ENCODE results near the gene CCDC18.

DNA sequence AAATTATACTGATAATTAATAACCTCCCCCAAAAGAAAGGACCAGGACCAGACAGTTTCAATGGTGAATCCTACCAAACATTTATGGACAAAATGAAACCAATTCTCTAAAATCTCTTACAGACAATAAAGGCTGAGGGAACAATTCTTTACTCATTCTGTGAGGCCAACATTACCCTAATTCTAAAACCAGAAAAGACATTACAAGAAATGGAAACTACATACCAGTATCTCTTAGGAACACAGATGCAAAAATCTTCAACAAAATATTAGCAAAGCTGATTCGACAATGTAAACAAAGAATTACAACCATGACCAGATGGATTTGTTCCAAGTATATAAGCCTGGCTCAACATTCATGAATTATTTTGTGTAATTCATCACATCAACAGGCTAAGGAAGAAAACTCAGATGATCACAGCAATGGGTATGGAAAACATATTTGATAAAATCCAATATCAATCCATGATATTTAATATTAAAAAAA, 8.9 kb upstream of the CCDC18 start:
- TF ChIP-seq CTCF (IDR thresholded peaks at IDR 0.05; ENCODE audit: insufficient read depth, low read length) (no peak), POLR2AphosphoS5 (IDR thresholded peaks at IDR 0.05; ENCODE audit: low read depth) (no peak), REST (IDR thresholded peaks at IDR 0.05; ENCODE audit: insufficient replicate concordance, low read depth) (no peak), GABPA (IDR thresholded peaks at IDR 0.05; ENCODE audit: low read depth) (no peak), SPI1 (IDR thresholded peaks at IDR 0.05; ENCODE audit: borderline replicate concordance, low read depth) (no peak)

All from HL-60 (cell line).